ENCODE results near the gene LFNG.

GRCh38 chr7:2558629-2559282 lies 39.2 kb downstream of the LFNG start, which contains the start of gene IQCE:
- TF ChIP-seq CTCF (IDR thresholded peaks at IDR 0.05) (peak in 1 of 3 donors; percentile 30), POLR2A (IDR thresholded peaks at IDR 0.05) (no peak)
